Measurements from ENCODE around the gene MAGI1. TPM values are rescaled to one million over a fixed set of nuclear protein-coding genes. Genes with fewer than 3 reads are reported as not detected.

Gene MAGI1
- total RNA-seq, 1 experiment from 2014 or later = 38.6 TPM

GRCh38 chr3:65305836-65306235, 732.9 kb downstream of the MAGI1 start:
- no peak for ATAC-seq
- ChIA-PET CTCF (no interaction called here), RAD21 (ENCODE audit: low non-redundant PET in 1 of 2, low total read pairs in 2 of 2, uncharacterized antibody in 2 of 2, unreplicated experiment in 2 of 2) (no interaction called here), POLR2A (no interaction called here)
- Histone ChIP-seq H3K4me3 (replicated peaks in 1 of 2; ENCODE audit: low read depth in 1 of 2, low read length in 2 of 2) (no peak overlapping the region), H3K27ac (ENCODE audit: low read depth, low read length) (no peak overlapping the region), H3K9me3 (ENCODE audit: control insufficient read depth in 1 of 2, insufficient read depth in 1 of 2, low read depth in 1 of 2, low read length in 2 of 2) (no peaks in the 10 kb centered on the region), H3K36me3 (ENCODE audit: control insufficient read depth in 1 of 2, insufficient read depth in 2 of 2, low read length in 2 of 2) (no peaks in the 10 kb centered on the region), H3K9ac (ENCODE audit: low read length) (no peak overlapping the region), H3K27me3 (ENCODE audit: insufficient read depth, low read length) (peaks cover 36% of the 10 kb centered on the region), H3K4me2 (ENCODE audit: low read length) (no peak overlapping the region), H3K79me2 (ENCODE audit: insufficient read depth, low read length) (no peaks in the 10 kb centered on the region), H2AFZ (ENCODE audit: low read depth, low read length, poor library complexity, severe bottlenecking) (no peak overlapping the region), H3K9me2 (ENCODE audit: insufficient read depth) (no peaks in the 10 kb centered on the region), H4K20me1 (ENCODE audit: insufficient read depth) (no peaks in the 10 kb centered on the region), H3K4me1 (ENCODE audit: control insufficient read depth in 1 of 2, insufficient read depth in 2 of 2, low read length in 2 of 2) (no peaks in the 10 kb centered on the region)
- no peak for DNase-seq (ENCODE audit: low read depth, low spot score)
- intact Hi-C loops (cut with micrococcal nuclease) = no loop called here
- no TSS peak for BruUV-seq (replicated peaks)
- TF ChIP-seq POLR2A (IDR thresholded peaks at IDR 0.05; ENCODE audit: borderline replicate concordance, extremely low read depth, insufficient read depth, insufficient read length) (no peak), EGR1 (IDR thresholded peaks at IDR 0.05; ENCODE audit: low read depth) (no peak), FOSL1 (IDR thresholded peaks at IDR 0.05; ENCODE audit: low read depth) (no peak), CEBPB (IDR thresholded peaks at IDR 0.05; ENCODE audit: low read depth) (no peak), ATF3 (IDR thresholded peaks at IDR 0.05) (no peak), SRF (IDR thresholded peaks at IDR 0.05; ENCODE audit: low read depth) (no peak), SIN3A (IDR thresholded peaks at IDR 0.05; ENCODE audit: low read depth) (no peak), POLR2AphosphoS5 (IDR thresholded peaks at IDR 0.05; ENCODE audit: low read depth, low read length) (no peak), JUND (IDR thresholded peaks at IDR 0.05) (no peak), TCF7L2 (IDR thresholded peaks at IDR 0.05; ENCODE audit: borderline replicate concordance, extremely low read depth, insufficient read depth, insufficient read length) (no peak), REST (IDR thresholded peaks at IDR 0.05; ENCODE audit: low read depth) (no peak), EZH2 (IDR thresholded peaks at IDR 0.05) (no peak), ELF1 (IDR thresholded peaks at IDR 0.05; ENCODE audit: borderline replicate concordance, low read depth) (no peak), CTCF (IDR thresholded peaks at IDR 0.05 in 2 of 3, conservative IDR thresholded peaks at IDR 0.05 in 1 of 3; ENCODE audit: borderline replicate concordance in 1 of 3, insufficient read depth in 1 of 3, low read depth in 2 of 3, low read length in 2 of 3) (no peak), CBX3 (IDR thresholded peaks at IDR 0.05; ENCODE audit: low read depth) (no peak)

Other genes starting within 250 kb of the MAGI1 start
- 23.8 TPM for gene SLC25A26, start 182.1 kb upstream of the MAGI1 start, total RNA-seq (2021; ENCODE audit: unreplicated experiment)